HAP-1 (cell line): ENCODE measurements around the gene PTPN13.

Source experiments
- DNase-seq, 2 experiments: peaks; one replicate each; pipeline ENCODE4 v3.0.0-alpha.2; 2016 to 2020; ENCODE audit warnings: low spot score in 2 of 2
- H3K27me3 ChIP-seq: fragments of 250-450 bp; sonication (Bioruptor Pico); 2 replicates; pipeline ENCODE4 v1.5.1; 2020; ENCODE audit warnings: low read depth, mild to moderate bottlenecking, moderate library complexity
- H3K36me3 ChIP-seq: fragments of 250-450 bp; sonication (Bioruptor Pico); replicated peaks from 2 replicates; pipeline ENCODE4 v1.5.1; 2020; ENCODE audit warnings: mild to moderate bottlenecking
- H3K4me1 ChIP-seq: fragments of 250-450 bp; sonication (Bioruptor Pico); 2 replicates; pipeline ENCODE4 v1.5.1; 2020; ENCODE audit warnings: mild to moderate bottlenecking
- H3K4me3 ChIP-seq: fragments of 250-450 bp; sonication (Bioruptor Pico); 2 replicates; pipeline ENCODE4 v1.5.1; 2020; ENCODE audit warnings: mild to moderate bottlenecking, moderate library complexity
- H3K9me3 ChIP-seq: fragments of 250-450 bp; sonication (Bioruptor Pico); 2 replicates; pipeline ENCODE4 v1.5.1; 2020; ENCODE audit warnings: mild to moderate bottlenecking, moderate library complexity
- in situ Hi-C: fragments of 300-500 bp; cut with MboI; formaldehyde crosslinking; loops from 3 replicates; pipeline ENCODE4 v1.14.3; 2020; ENCODE audit warnings: low sequenced_read_pairs, inconsistent platforms, mixed read lengths

The PTPN13 gene

GRCh38 chr4:86837691-86838503 lies 243.8 kb downstream of the PTPN13 start:
- no peaks in the 10 kb centered on the region for H3K27me3 ChIP-seq
- H3K4me3 ChIP-seq, result no peak overlapping the region
- in situ Hi-C loops, result no loop called here
- no peaks in the 10 kb centered on the region for H3K9me3 ChIP-seq
- no peaks in the 10 kb centered on the region for H3K36me3 ChIP-seq
- no peak for DNase-seq
- no peaks in the 10 kb centered on the region for H3K4me1 ChIP-seq

DNA sequence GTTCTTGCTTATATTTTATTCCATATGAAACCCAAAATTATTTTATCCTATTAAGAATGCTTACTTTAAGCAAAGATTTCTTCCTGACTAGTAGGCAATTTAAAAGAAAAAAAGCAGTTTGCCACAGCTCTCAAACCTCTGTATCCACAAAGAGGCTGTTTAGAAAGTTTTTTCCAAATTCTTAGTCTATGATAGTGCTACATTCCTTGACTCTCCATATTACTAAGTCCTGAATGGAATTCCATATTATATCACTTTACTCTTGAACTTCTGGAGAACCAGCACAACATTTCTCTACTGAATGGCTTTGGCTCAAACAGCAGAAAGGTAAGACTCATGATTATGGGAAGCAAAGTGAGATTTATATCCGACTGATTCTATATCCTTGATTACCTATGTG lies 246.7 kb downstream of the PTPN13 start:
- in situ Hi-C loops, result no loop called here
- Histone ChIP-seq H3K4me1 (no peaks in the 10 kb centered on the region), H3K36me3 (no peaks in the 10 kb centered on the region), H3K9me3 (no peaks in the 10 kb centered on the region), H3K27me3 (no peaks in the 10 kb centered on the region), H3K4me3 (no peak overlapping the region)
- no peak for DNase-seq

GRCh38 chr4:86841309-86841708 lies 247.2 kb downstream of the PTPN13 start:
- in situ Hi-C loops, result no loop called here
- no peak overlapping the region for H3K4me3 ChIP-seq
- no peaks in the 10 kb centered on the region for H3K36me3 ChIP-seq
- H3K4me1 ChIP-seq, result no peaks in the 10 kb centered on the region
- no peaks in the 10 kb centered on the region for H3K9me3 ChIP-seq
- DNase-seq, result no peak
- no peaks in the 10 kb centered on the region for H3K27me3 ChIP-seq

DNA sequence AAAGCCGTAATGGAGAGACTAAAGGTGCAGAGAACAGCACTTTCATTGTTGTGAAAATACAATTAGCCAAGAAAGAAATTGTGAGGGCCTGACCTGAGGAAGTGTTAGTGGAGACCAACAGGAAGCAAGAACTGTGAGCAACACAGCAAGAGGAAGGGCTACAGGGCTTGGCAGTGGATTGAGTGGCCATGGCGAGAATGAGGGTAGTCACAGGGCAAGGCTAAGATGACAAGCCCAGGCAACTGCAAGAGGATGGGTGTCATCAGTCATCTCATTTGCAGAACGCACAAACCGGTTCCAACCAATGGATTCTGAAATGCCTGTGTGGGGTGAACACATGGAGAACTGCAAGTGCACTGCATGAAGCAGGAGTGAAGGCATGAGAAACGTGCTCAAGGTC lies 251.5 kb downstream of the PTPN13 start:
- in situ Hi-C loops, result no loop called here
- Histone ChIP-seq H3K27me3 (no peaks in the 10 kb centered on the region), H3K36me3 (no peaks in the 10 kb centered on the region), H3K4me3 (no peak overlapping the region), H3K9me3 (no peaks in the 10 kb centered on the region), H3K4me1 (peaks cover 14% of the 10 kb centered on the region)
- DNase-seq, result no peak

DNA sequence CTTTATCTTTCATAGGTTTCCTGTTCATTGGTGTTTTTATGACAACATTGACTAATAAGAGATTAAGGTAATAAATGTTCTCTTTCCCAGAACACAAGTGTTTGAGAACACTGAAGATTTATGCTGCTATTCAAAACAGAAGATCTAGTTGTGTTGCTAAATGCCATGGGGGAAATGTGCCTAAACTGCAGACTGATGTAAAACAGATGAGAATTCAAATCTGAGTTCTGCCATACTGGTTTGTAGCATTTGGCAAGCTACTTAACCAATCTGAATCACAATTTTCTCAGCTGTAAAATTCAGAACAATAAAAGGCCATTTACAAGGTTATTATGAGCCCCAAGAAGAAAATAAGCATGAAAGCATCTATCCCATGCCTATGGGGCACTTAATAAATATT lies 252.8 kb downstream of the PTPN13 start:
- Histone ChIP-seq H3K36me3 (no peaks in the 10 kb centered on the region), H3K4me3 (no peak overlapping the region), H3K9me3 (no peaks in the 10 kb centered on the region), H3K4me1 (peaks cover 14% of the 10 kb centered on the region), H3K27me3 (no peaks in the 10 kb centered on the region)
- in situ Hi-C loops, result no loop called here
- DNase-seq, result no peak

DNA sequence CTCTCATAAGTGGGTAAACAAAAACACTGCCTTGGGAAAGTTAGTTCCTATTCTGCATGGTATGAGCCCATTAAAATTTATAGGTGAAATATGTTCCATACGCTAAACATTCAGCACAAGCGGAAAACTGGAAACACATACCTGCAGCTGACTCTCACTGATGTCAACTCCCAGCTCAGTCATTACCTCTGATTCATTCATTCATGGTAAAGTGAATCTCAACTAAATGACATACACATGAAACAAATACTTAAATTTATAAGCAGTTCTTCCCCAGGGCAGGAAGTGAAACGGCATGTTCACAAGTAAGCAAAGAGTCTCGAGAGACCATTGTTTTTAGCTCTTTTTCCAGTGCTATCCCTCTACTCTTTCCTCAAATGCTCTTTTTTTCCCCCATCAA lies 253.5 kb downstream of the PTPN13 start:
- Histone ChIP-seq H3K36me3 (no peaks in the 10 kb centered on the region), H3K27me3 (no peaks in the 10 kb centered on the region), H3K4me3 (no peak overlapping the region), H3K4me1 (peaks cover 14% of the 10 kb centered on the region), H3K9me3 (no peaks in the 10 kb centered on the region)
- no peak for DNase-seq
- in situ Hi-C loops, result no loop called here

- in situ Hi-C loops, result no loop called here
- no peak for DNase-seq
- Histone ChIP-seq H3K4me3 (no peak overlapping the region), H3K27me3 (no peaks in the 10 kb centered on the region), H3K9me3 (no peaks in the 10 kb centered on the region), H3K36me3 (no peaks in the 10 kb centered on the region), H3K4me1 (peaks cover 14% of the 10 kb centered on the region)
These were observed 254.0 kb downstream of the PTPN13 start for GRCh38 chr4:86848136-86848535.

DNA sequence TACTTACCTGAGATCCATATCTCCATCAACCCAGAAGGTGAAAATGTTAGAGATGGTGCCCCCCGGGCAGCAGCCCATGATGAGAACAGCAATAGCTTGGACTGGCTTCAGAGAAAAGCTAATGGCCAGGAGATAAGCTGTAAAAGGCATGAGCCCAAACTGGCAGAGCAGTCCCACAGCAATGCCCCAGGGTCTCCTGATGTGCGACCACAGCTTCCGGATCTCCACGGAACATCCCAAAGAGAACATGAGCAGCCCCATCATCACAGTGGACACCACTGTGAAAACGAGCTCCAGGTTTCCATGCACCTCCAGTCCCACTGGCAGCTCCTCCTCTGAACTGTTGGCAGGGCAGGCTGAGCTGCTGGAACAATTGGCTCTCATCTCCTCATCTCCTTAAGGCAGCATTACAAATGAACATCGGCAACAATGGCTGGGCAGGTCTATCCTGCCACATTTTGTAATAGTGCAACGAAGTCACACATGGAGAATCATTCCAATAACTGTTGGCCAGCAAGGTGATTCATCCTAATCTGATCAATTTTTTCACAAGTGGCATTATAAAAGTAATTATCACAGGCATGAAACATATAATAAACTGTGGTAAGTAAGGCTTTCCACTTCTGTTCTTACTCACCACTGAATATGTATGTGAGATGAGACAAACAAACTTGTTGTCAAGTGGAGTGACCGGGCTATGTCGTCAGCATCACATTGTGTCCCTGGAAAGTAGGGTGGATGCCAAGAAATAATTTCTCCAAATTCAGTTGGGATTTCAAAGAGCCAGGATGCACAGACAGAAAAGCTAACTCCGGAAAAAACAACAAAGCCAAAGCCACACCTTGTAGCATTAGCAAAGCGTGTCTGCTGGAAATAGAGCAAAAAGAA lies 254.9 kb downstream of the PTPN13 start, which contains the start of gene SLC10A6:
Gene SLC10A6 (minus strand): TSS at position 653 of the 888 bp plus-strand sequence. CDS start 269 bp downstream, at position 384.
- Histone ChIP-seq H3K4me1 (peaks cover 14% of the 10 kb centered on the region), H3K4me3 (no peak within 1 kb of the TSS), H3K9me3 (no peaks in the 10 kb centered on the region), H3K27me3 (no peaks in the 10 kb centered on the region), H3K36me3 (no peaks in the 10 kb centered on the region)
- no peak for DNase-seq
- in situ Hi-C loops, result no loop called here

- H3K9me3 ChIP-seq, result no peaks in the 10 kb centered on the region
- H3K4me3 ChIP-seq, result no peak overlapping the region
- DNase-seq, result no peak
- H3K27me3 ChIP-seq, result no peaks in the 10 kb centered on the region
- no peaks in the 10 kb centered on the region for H3K36me3 ChIP-seq
- in situ Hi-C loops, result no loop called here
- H3K4me1 ChIP-seq, result peaks cover 1% of the 10 kb centered on the region
These were observed 259.1 kb downstream of the PTPN13 start for GRCh38 chr4:86853209-86853608.

- no peaks in the 10 kb centered on the region for H3K36me3 ChIP-seq
- no peaks in the 10 kb centered on the region for H3K27me3 ChIP-seq
- no peak for DNase-seq
- in situ Hi-C loops, result no loop called here
- H3K9me3 ChIP-seq, result no peaks in the 10 kb centered on the region
- H3K4me1 ChIP-seq, result no peaks in the 10 kb centered on the region
- no peak overlapping the region for H3K4me3 ChIP-seq
These were observed 261.5 kb downstream of the PTPN13 start for GRCh38 chr4:86855572-86855971.

- Histone ChIP-seq H3K4me1 (no peaks in the 10 kb centered on the region), H3K9me3 (no peaks in the 10 kb centered on the region), H3K4me3 (no peak overlapping the region), H3K27me3 (no peaks in the 10 kb centered on the region), H3K36me3 (no peaks in the 10 kb centered on the region)
- no peak for DNase-seq
- in situ Hi-C loops, result no loop called here
These were observed 262.8 kb downstream of the PTPN13 start for GRCh38 chr4:86856896-86857295.

DNA sequence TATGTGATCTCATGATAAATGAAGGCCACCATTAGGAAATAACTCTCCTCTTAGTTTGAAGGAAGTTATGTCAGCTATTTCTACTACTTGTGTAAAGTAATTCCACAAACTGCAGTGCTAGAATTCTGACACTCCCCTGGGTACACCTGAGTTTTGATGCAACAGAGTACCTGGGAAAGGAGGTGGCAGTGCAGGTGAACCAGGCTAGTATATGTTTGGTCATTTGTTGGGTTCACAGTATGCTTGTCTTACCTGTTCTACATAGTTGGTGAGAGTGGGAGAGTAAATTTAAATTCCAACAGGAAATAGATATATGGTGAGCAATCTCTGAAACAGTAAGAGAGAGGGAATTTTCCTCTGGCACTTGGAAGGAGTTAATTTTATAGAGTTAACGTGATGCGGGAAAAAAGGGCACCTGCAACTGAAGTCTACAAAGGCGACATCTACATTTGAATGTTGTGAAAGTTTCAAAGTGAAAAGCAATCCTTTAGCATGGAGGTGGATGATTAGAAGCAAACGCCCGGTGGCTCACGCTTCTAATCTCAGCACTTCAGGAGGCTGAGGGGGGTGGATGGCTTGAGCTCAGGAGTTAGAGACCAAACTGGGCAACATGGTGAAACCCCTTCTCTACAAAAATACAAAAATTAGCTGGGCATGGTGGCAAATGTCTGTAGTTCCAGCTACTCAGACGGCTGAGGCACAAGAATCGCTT lies 263.4 kb downstream of the PTPN13 start:
- no peaks in the 10 kb centered on the region for H3K9me3 ChIP-seq
- in situ Hi-C loops, result no loop called here
- DNase-seq, result no peak
- H3K4me3 ChIP-seq, result no peak overlapping the region
- no peaks in the 10 kb centered on the region for H3K27me3 ChIP-seq
- no peaks in the 10 kb centered on the region for H3K4me1 ChIP-seq
- no peaks in the 10 kb centered on the region for H3K36me3 ChIP-seq
